NCI-H1092 (cell line): ENCODE data around the gene TRIM25.
A peak's percentile ranks its signal among the peaks of the same experiment; 100 is the strongest.

ENCODE experiments used
- DNase-seq: peaks from one replicate; lab custom pipeline; 2025; lab: John Stamatoyannopoulos, UW

The TRIM25 gene

DNA sequence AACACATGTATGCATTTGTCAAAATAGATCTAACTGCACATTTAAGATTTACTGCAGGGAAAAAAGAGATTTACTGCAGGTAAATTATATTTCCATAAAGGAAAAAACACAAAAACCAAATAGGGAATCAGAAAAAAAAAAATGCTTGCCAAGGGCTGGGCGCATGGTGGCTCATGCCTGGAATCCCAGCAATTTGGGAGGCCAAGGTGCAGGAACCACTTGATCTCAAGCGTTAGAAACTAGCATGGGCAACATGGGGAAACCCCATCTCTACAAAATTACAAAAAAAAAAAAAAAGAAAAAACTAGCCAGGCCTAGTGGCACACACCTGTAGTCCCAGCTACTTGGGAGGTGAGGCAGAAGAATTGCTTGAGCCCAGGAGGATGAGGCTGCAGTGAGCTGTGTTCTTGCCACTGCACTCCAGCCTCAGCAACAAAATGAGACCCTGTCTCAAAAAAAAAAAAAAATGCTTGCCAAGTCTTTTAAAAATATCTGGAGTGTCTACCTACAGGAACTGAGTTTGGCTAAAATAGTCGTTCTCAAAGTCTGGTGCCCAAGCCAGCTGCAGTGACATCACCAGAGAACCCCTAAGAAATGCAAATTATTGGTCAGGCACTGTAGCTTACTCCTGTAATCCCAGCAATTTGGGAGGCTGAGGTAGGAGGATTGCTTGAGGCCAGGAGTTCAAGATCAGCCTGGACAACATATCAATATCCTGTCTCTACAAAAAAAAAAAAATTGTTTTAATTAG, 17.5 kb downstream of the TRIM25 start:
- no peak for DNase-seq

DNA sequence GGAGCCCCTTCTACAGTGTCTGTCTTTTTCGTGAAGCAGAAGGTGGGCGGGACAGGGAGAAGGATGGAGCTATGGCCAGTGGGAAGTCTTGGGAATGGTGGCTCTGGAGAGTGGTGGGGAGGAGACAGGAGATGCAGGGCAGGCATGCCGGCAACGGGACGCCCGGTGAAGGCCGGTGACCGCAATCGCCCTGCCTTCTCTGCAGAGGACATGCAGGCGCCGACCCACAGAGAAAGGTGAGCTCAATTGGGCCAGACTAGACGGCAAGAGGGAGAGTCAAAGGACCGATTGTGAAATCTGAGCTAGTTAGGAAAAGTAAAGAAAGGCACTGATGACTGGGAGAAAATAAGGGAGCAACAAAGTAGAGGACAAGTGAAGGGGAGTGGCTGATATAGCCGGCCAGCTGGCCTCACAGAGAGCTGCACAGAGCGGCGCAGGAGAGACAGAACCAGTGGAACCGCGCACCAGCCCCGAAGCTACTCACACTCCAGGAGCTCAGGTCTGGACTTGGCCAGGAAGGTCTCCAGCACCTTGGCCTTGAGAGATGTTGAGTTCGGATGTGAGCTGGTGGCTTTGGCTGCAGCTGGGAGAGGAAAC, 18.9 kb downstream of the TRIM25 start:
- DNase-seq = no peak

DNA sequence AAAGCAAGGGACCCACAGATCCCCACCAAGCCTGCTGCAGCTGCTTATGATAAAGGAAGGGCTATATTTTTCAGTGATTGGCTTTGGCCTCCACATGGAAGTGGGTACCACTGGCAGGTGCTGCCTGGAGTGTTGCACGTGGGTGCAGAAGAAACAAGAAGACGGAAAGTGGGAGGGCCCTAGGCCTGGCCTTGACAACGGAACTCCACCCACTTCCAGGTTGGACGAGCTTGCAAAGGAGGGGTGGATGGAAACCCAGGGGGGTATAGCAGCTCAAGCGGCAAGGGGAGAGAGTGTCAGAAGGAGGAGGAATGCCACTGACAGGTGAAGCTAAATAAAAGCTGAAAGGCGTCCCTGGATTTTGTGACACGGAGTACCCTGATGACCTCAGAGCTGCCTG, 20.3 kb downstream of the TRIM25 start:
- no peak for DNase-seq

DNA sequence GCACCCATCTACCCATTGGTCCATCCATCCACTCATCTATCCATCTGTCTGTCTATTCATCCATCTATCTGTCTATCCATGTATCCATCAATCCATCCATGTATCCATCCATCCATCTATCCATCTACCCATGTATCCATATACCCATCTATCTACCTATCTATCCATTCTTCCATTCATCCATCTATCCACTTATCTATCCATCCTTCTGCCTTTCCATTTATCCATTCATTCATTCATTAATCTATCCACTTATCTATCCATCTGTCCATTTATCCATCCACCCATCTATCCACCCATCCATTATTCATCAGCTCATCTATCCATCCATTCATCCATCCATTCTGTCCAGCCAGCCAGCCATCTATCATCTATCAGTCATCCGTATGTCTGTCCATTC, 21.5 kb downstream of the TRIM25 start:
- DNase-seq = no peak

DNA sequence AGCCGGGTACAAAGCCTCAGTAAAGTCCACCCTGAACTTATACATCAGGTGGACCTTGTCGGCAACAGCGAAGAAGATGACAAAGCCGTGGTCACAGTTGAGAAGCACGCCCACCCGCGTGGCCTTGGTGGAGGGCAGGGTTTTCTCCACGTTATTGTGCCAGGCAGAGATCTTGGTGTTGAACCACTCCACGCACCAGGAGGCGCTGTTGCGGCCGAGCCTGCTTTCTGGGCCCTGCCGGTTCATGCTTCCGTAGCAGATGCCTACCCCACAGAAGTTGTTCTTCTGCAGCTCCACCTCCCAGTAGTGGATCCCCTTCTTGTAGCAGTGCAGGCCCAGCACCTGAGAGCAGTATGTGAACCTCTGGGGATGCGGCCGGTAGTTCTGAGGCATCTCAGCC, 22.1 kb downstream of the TRIM25 start:
- DNase-seq = no peak

DNA sequence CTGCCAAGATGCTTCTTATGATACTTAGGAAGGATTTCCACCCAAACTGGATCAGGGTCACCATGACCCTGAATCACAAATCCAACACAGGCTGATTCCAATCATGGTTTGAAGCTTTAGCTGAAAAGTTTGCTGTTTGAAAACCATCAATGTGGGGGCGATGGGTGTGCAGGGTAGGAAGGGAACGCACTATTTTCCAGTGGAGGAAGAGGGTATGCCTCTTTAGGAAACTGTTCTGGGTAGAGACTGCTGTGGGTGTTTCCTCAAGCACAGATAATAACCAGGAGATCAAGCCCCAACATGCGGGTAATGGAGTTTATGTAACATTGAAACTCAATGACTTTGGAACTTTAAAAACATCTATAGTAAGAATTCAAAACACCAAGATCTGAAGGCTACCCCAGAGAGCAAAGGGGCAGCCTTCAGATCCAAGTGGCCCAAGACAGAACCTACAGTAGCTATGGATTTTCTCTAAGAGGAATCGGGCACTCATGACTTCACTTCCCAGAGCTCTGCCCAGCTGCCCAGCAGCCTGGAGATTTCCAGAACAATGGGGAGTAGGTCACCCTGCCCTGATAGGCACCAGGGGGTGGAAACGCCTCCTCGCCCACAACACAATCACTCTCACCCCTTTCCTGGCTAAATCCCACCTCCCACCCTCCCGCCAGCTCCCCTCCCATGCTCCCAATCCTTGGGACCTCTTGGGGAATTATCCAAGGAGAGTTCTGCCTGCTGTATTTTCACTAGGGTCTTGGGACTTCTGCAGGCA, 22.8 kb downstream of the TRIM25 start:
- no peak for DNase-seq

DNA sequence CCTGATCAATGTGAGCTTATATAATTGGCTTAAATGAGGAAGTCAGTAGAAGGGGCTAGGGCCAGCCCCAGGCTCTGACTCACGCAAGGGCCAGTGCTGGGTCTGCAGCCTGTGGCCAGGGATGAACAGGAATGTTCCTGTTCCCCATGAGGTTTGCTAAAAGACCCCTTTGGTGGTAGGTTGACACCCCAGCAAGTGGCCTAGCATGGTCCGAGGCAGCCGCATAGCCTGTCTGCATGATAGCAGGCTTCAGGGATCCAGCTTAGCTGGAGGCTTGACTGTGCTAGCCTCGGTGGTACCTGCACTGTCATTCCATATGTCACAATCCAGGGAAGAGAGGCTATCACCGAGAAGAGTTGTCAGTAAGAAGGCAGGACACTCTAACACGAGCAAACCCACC, 23.5 kb downstream of the TRIM25 start:
- no peak for DNase-seq

DNA sequence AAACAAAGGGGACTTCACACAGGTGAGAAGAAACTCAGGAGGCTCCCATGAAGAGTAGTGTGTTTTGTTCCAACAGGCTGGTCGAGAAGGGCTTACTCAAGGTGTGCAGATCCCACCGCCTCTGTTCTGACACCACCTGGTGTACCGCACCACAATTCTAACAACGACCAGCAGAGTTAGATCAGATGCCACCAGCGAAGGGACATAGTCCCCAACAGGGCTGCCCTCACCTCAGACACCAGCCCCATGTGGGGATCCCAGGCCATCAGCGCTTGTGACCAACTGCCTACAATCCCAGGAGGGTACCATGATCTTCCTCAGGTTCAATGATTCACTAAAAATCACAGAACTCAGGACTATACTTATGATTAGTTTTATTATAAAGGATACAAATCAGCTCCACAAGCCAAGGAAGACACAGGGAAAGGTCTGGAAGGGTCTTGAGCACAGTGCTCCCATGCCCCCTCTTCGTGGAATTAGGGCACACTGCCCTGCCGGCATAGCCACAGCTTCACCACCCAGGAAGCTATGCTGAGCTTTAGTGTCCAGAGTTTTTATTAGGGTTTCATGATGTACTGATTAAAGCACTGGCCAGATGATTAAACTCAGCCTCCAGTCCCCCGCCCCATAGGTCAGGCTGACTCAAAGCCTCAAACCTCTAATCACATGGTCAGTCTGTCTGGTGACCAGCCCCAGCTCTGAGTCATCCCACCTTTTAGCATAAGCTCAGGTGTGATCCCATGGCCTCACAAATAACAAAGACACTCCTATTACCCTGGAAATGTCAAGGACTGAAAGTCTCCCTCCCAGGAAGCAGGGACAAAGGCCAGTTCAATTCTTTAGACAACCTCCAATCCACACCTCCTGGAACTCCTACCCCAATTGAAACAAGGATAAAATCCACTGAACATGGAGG, 26.0 kb downstream of the TRIM25 start:
- no peak for DNase-seq

DNA sequence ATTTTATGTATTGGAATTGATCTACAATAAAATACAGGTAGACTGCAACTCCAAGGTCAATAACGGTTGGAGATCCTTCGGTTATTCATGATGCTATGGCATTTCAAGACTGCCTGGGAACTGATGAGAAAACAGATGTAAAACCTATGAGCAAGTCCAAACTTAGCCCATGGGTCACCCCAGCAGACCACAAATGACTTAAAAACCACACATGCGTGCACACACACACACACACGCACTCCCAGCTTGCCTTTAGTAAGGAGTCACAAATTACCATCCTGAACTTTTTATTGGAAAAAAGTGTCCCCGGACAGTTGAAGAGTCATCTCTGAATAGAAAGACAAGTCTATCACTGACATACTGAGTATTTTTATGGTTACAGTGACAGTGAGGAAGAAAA, 26.7 kb downstream of the TRIM25 start:
- DNase-seq = no peak

DNA sequence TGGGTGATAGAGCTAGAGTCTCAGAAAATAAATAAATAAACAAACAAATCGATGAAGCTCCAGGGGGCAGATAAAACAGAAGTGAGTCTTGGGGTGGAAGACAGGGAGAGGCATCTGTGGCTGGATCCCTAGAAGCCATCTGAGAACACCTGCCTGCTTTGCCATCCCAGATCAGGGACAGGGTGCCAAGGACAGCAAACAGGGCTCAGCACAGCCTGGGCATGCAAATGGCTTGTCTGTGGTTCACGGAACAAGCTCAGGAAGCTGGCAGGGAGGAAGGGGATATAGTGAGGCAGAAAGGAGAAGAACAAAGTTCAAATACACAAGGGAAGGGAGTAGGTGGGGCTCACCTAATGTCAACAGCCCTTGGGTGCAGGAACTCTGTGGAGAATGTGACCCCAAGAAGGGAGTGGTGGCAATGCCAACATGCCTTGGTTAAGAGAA, 27.5 kb downstream of the TRIM25 start:
- DNase-seq = no peak

DNA sequence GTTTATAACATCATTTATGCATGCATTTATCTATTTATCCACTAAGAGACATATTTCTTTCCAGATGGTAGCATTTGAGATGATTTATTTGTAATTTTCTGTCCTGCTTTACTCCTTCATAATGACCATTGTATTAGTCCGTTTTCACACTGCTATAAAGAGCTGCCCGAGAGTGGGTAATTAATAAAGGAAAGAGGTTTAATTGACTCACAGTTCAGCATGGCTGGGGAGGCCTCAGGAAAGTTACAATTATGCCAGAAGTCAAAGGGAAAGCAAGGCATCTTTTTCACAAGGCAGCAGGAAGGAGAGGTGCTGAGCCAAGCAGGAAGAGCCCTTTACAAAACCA, 28.6 kb downstream of the TRIM25 start:
- no peak for DNase-seq

DNA sequence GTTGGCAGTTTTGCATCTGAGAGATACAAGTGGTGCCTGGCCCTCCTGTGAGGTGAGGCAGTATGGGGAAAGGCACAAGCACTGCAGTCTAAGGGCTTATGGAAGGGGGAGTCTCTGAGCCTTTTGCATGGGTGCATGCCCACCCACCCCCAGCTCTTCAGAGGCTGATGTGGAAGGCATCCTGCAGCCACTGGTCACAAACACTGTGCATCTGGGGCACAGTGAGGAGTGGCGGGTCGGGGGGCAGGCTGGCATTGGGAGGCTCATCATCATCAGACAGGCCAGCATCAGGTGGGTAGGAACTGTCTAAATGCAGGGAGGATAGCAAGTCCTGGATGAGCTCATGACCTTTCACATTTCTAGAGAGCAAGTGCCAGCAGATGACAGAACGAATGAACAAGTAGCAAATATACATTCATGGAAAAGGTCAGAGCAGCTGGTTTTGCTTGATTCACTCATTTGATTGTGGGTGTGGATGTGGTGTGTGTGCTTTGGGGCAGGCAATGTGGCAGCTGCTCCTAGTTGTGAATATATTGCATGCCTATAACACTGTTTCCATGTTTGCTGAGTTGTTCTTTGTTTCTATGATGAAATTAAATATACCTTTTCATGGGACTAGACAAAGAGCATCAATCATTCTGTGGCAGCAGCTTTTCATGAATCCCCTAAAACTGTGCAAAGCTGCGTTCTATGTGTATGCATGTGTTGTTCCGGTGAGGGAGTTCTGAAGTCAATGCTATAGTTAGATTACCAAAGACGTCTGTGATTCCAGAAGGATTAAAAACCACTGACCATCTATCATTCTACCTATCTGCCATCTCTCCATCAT, 29.2 kb downstream of the TRIM25 start:
- no peak for DNase-seq

DNA sequence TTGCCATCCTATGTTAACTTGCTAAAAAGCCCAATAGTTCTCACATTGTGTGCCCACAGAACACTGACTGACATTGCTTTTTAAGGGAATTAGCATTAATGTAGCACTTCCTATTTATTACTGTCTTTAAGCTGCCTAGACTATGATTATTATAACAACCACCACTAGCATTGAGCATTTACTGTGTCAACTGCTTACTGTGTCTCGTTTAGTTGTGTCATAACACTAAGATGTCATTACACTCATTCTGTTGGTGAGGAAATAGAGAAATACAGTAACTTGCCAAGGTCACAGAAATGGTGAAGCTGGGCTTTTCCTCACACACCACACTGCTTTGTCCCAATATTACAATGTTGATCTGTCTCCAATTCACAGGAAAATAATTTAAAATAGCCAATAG, 30.2 kb downstream of the TRIM25 start:
- no peak for DNase-seq

DNA sequence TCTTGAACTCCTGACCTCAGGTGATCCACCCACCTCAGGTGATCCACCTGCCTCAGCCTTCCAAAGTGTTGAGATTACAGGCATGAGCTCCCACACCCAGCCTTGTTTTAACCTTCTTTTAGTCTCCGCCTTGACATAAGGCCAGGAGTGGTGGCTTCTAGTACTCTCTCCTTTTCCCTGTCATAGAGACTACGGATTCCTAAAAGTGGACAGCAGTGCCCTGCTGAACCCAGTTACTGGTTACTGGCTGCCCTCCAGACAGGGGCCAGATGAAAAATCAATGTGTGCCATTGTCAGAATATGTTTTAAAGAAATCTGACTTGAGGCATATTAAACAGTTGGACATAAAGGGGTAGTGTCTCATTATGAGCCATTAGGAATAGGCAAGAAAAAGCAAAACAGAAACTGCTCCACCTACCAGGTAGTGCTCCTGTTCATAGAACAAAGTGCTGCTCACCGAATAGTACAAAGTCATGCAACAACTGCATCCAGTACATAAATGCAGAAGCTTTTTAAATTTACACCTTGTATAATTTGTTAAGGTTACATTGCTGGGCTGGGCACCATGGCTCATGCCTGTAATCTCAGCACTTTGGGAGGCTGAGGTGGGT, 32.1 kb downstream of the TRIM25 start:
- no peak for DNase-seq

DNA sequence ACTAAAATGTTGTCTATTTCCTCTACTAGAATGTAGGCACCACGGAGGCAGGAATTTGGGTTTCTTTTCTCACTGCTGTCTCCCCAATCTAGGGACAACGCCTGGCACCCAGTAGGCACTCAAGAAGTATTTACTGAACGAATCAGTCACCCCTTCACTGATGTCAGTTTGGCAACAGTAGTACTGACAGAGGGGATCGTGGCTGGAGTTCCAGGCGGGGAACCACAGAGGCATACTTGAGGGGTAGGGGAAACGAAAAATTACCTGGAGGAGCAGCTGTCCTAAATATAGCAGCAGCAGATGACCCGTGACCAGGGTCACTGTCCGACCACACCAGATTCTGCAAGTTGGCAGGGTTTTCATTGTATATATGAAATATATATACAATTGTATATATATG, 33.3 kb downstream of the TRIM25 start:
- DNase-seq = no peak

DNA sequence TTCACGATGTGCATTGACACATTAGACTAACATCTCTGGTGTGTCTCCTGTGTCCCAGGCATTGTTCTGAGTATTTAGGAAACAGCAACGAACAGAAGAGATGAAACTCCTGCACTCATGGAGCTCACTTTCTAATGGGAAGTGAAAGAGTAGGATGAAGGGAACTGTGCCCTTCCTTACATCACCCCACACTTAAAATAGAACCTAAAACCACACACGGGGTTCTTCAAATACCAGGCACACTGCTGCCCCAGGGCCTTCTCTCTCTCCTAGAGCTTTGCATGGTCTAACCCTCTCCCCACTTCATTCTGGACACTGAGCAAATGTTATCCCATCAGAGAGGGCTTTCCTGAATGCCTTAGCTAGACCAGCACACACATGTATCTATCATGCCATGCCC, 33.7 kb downstream of the TRIM25 start:
- no peak for DNase-seq

DNA sequence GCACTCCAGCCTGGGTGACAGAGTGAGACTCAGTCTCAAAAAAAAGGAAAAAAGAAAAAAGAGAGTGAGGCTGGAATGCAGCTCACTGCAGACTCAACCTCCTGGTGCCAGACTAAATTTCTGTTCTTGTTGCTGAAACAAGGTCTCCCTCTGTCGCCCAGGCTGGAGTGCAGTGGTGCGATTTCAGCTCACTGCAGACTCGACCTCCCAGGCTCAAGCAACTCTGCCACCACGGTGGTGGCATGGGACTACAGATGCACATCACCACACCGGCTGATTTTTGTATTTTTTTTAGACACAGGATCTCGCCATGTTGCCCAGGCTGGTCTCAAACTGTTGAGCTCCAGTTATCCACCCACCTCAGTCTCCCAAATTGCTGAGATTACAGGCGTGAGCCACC, 34.6 kb downstream of the TRIM25 start:
- no peak for DNase-seq

DNA sequence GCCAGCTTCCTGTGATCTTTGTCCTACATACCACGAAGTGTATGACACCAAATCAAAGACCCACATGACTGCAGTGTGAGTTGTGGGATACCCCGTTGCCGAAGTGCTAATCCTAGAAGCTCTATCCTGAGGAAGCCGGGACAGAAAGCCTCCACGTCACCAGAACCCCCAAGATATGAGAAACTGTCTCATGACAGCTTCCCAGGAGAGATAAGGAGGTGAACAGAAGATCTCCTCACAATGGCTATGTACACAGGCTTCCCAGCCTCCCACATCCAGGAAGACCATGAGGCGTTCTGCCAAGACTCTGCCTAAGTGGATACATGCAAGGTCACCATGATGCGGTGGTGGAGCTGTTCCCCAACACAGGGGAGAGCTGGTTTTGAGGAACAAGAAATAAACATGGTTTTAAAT, 37.1 kb downstream of the TRIM25 start:
- no peak for DNase-seq

DNA sequence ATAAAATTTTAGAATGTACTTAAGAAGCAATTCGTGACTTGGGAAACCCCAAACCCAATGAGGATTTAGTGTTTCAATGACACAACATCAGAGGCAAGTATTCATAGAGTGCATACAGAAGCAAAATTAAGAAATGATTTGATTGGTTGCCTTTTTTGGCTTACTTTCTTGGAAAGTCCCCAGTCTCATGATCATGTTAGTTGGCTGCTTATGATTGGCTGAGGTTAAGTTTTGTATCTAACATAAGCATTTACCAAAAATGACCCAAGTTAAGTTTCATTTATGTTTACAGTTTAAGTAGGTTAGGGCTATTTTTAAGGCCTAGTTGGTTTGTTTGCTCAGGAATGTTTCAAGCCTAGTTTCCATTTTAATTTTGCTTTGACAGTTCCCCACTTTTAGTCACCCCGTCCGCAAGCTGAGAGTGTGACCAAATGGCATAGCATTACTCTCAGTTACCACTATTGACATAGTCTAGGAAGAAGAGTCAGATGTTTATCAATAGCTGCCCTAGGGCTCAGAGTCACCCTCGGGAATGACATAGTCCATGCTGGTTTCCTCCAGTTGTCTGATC, 43.7 kb downstream of the TRIM25 start:
- no peak for DNase-seq

DNA sequence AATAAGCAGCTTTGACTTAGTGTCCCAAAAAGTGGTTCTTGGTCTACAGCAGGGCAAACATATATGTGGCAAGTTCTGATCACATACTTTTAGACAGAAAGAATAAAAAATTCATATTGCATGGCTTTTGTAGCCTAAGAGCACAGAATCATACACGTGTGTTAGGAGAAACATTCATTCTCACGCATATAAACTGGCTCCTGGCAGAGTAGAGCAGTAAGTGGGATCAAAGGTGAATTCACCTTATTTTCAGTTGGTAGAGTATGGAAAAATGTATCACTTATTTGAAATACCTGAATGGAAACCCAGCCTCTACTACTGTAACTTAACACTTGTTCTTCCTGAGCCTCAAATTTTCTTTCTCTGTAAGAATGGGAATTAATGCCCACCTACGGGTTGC, 45.1 kb downstream of the TRIM25 start:
- no peak for DNase-seq

DNA sequence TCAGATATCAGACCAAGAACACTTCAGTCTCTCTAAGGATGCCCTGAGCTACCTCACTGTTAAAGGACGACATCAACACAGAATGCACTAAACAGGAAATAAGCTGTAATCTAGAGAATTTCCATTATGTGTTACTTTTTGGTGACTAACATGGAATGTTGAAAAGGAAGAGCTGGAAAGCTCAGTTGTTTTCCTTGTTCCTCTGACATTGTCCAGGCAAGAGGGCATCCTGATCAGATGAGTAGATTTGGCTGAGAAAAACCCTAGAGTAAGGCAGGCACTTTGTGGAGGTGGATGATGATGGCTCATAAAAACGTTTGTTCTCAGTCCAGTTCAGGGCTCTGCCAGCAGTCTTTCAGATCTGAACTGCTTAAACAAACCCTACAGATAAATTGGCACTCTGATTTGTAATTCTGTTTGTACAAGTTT, 45.9 kb downstream of the TRIM25 start:
- peak; percentile 36 for DNase-seq
